Endometrium (tissue), 2 donors: ENCODE measurements around the gene WDR53.
A peak's percentile ranks its signal among the peaks of the same experiment; 100 is the strongest.
"Not testable (repeated sequence)": the region's sequence is repeated elsewhere in the genome, so short reads cannot be mapped to it uniquely, and the experiment has no call there.

ENCODE experiments used
- FAIRE-seq: peaks from 2 replicates; lab custom pipeline; 2012; peaks lifted over from hg19 to GRCh38; lab: Jason Lieb, UNC
- donor health status: control.
- donor health status: control.

WDR53 gene

DNA sequence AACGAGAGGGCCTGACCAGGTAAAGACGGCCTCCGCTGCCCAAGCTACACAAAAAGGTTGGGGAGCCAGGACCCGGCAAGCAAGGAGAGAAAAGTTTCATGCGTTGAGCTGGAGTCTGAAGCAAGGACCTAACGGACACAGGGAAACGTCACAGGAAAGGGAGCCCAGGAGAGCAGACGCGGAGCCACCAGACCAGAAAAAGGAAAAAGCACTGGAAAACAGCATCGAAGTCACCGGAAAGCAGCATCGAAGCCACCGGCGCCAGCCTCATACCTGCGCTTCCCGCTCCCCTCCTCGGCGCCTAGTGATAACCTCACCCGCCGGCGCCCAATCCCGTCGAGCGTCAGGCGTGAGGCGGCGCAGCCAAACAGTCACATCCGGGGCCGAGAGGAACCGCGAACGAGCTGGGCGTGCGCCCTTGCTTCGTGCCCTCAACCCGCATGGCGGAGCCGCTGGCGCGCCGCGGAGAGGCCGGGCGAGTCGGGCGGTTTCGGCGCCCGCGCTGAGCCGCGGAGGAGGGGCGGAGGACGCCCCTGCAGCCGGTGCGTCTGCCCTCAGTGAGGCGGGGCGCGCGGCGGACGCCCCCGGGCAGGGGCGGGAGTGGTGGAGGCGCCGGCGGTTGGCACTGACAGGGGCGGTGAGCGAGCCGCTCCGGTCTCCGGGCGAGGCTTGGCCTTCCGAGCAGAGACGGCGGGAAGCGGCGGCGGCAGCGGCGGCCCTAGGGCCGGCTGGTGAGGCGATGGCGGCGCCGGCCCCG, at the start of gene WDR53, which contains the start of gene FBXO45:
Gene WDR53, minus strand, starts transcription at position 309 of the 757 bp plus-strand sequence. CDS start 7,079 bp downstream, outside the sequence.
Gene FBXO45, plus strand, starts transcription at position 415 of the 757 bp plus-strand sequence. Its CDS starts 325 bp downstream, at position 740.
- no peak for FAIRE-seq

DNA sequence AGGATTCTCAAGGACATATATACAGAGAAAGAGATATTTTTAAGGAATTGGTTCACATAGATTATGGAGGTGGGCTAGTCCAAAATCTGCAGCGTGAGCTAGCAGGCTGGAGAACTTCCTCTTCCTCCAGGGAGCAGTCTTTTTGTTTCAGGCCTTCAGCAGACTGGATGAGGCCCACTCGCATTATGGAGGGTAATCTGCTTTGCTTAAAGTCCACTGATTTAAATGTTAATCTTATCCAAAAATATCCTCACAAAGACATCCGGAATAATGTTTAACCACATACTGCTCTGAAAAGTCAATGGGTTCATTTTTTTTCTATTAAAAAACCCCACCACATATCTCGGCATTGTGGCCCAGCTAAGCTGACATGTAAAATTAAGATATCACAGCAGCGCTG, 48.9 kb upstream of the WDR53 start:
- FAIRE-seq: no peak

DNA sequence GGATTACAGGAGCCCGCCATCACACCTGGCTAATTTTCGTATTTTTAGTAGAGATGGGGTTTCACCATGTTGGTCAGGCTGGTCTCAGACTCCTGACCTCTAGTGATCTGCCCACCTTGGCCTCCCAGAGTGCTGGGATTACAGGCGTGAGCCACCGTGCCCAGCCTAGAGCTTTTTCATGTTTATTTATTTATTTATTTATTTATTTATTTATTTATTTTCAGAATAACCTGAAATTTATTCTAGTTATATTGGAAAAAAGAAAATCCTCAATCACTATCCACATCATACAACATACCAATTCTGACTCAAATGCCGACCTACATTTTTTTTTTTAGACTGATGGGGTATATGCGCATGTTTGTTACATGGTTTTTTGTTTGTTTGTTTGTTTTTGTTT, 46.9 kb upstream of the WDR53 start:
- not testable (repeated sequence) for FAIRE-seq

DNA sequence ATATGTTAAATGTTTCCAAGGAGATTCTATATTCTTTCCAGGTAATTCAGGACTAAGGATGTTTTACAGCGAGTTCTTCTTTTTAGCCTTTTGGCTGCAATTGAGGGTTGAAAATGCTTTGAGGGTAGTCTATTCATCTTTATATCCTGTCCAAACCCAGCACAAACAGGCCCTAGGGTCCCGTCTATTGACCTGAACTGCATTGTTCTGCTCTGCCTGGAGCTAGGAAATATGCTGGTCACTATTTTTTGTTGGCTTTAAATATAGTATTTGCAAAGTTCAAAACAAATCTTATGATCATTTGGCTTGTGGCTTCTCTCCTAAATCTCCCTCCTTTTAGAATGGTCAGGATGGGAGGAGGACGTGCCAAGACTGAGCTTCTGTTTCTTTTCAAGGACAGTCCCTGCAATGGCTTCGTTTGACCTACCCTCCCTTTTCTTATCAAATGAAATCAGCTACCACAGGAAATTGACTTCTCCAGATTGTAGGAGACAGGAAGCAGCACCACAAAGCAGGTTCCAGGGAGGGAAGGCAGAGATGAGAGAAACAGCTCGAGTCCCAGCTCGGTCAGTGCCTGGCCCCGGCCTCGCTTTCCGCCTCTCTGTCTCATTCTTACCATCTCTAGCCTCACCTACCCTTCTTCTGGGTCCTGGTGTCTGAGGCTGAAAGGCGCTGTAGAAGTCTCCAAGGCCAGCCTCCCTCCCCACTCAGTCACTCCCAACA, 43.6 kb upstream of the WDR53 start:
- no peak for FAIRE-seq

DNA sequence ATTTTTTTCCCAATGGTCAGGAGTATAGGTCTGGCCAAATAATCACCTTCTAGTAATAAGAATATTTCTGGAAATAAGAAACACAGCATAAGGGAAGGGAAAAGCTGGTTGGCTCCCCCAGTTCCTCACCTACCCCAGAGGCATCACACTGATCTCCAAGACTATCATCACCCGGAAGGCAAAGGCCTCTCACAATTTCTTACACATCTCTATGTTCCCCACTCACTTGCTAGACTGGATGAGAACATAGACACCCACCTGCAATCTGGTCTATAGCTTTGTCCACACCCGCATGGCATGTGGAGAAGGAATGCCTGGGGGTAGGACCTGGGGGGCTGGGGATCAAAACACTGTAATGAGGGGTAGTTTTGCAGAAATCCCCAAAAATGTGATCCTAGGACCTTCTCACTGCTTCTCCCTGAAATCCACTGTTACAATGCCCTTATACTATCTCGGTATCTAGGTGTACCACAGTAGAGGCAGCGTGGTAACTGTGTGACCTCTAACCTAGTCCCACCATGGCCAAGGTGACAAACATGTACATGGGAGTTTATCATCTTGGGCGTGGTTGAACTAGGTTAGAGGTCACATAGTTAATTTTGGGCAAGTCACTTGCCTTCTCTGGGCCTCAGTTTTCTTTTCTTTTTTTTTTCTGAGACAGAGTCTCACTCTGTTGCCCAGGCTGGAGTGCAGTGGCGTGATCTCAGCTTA, 41.6 kb upstream of the WDR53 start:
- FAIRE-seq: no peak

DNA sequence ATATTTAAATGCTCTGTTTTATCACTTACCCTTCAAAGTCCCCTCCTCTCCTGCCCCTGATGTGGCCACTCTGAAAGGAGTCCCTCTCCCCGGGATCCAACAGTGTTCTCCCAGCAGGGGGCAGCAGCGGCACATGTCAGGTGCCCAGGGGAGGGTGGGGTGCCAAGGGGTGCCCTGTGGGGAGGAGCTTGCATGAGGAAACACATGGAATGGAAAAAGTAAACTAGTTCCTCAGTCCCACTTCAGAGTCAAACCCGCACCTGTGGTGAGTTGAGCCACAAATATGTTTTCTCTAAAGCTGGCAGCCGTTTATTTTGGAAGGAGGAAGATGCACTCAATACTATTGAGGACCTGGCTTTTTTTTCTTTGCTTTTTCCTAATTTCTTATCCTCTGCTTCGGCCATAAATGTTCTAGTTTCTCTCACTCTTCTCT, 41.0 kb upstream of the WDR53 start:
- FAIRE-seq: no peak

DNA sequence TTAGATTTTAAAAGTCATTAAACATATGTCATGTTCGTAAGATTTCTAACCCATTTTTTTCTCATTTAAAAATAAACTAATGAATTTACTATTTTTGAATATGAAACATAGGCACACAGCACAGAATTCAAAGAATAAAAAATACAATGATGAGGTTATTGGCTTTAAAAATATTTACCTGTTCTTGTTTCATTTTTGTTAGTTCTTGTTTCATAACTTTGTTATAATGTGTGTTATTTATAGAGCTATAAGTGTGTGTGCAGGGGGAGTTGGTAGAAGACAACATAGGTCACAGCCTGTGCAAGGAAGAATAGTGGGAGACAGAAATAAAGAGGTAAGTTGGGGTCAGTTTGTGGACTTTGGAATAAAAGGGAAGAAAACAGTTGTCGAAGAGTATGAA, 40.3 kb upstream of the WDR53 start:
- peak; percentile 12 for FAIRE-seq

DNA sequence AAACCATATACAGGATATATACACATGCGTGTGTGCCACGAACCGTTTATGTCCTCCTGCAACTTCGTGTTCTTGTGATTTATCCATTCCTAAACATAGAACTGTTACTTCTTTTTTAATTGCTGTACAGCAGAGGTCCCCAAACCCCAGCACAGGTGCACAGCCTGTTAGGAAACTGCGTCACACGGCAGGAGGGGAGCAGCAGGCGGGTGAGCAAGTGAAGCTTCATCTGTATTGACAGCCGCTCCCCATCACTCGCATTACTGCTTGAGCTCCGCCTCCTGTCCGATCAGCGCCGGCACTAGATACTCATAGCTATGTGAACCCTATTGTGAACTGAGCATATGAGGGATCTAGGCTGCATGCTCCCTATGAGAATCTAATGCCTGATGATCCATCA, 36.2 kb upstream of the WDR53 start:
- no peak for FAIRE-seq

DNA sequence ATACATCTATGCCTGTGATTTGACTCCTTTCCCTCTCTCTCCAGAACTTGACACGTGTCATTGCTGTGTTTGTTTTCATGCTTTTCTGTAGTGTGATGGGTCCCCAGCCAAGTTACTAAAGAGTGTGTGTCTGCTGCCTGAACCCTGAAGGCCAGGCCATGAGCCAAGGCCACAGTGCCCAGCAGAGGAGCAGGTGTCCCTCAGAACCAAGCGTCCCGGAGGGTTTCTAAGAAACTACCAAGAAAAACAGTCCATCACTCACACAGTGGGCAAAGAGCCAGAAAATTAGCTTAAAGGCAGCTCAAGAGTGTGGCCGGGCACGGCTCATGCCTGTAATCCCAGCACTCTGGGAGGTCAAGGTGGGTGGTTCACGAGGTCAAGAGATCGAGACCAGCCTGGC, 35.3 kb upstream of the WDR53 start:
- FAIRE-seq: no peak

DNA sequence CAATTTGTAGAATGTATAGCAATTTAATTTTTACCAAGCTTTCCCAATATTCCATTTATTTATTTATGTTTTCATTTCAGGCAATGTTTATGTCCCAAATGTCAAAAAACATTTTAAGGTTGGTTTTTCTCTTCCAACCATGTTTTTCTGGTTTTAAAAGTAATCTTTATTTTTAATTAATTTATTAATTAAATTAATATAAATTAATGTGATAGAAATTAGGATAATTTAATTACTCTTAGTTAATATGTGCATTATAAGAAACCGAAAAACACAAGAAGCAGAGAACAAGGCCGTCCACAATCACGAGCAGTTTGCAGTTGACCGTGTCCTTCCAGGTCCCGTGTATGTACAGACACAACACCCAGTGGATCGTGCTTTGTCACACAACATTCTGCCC, 34.3 kb upstream of the WDR53 start:
- no peak for FAIRE-seq

DNA sequence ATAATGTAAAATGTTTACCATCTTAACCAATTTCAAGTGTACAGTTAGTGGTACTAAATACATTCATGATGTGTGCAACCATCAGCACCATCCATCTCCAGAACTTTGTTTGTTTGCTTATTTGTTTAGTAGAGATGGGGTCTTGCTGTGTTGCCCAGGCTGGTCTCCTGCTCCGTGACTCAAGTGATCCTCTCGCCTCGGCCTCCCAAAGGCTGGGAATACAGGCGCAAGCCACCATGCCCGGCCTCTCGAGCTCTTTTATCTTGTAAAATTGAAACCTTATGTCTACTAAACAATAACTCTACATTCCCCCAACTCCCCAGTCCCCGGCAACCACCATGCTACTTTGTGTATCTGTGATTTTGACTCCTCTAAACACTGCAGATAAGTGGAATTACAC, 32.0 kb upstream of the WDR53 start:
- FAIRE-seq: no peak

DNA sequence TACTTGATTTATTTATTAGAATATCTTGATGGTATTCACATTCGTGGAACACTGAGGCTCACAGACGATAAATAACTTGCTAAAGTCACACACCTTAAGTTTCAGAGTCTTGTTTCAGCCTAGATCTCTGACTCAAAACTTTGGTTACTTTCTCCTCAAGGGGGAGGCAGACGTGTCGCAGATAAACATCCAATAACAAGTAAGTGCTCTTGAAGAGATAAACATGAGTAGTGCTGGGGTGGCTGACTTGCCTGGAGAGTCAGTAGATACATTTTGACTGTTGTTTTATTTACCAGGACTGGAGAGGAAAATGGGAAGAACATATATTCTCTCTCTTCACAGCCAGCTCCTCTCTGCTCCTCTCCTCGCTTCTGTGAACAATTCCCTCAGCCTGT, 31.4 kb upstream of the WDR53 start:
- FAIRE-seq: no peak

DNA sequence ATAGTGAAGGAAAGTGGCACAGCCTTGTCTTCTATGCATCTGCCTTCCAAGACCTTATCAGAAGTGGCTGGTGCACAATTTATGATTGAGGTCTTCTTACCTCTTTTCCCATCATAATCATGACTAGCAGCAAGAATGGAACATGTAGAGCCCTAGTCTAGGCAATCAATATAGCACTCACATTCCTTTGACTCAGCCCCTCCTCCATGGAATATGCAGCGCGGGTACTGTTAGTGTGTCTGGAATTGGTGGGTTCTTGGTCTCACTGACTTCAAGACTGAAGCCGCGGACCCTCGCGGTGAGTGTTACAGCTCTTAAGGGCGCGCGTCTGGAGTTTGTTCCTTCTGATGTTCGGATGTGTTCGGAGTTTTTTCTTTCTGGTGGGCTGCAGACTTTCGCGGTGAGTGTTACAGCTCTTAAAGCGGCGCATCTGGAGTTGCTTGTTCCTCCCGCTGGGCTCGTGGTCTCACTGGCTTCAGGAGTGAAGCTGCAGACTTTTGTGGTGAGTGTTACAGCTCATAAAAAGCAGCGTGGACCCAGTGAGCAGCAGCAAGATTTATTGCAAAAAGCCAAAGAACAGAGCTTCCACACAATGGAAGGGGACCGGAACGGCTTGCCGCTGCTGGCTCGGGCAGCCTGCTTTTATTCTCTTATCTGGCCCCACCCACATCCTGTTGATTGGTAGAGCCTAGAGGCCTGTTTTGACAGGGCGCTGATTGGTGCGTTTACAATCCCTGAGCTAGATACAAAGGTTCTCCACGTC, 29.8 kb upstream of the WDR53 start:
- not testable (repeated sequence) for FAIRE-seq

DNA sequence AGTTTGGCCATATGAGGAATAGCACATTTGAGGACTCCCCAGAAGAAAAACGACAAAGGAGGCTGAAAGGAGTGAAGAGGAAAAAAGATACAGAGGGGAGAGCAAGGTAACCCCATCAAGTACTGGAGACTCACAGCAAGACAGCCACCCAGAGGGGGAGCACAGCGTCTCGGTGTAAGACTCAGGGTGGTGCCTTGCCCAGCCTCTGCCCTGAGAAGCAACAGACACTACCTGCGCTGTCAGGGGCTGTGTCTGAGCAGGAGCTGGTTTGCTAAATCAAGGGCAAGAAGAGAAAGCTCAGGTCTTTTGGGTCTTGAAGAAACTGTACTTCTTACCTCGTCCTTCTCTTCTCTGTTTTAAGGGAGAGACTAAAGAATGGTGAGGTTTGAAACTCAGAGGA, 28.0 kb upstream of the WDR53 start:
- no peak for FAIRE-seq

DNA sequence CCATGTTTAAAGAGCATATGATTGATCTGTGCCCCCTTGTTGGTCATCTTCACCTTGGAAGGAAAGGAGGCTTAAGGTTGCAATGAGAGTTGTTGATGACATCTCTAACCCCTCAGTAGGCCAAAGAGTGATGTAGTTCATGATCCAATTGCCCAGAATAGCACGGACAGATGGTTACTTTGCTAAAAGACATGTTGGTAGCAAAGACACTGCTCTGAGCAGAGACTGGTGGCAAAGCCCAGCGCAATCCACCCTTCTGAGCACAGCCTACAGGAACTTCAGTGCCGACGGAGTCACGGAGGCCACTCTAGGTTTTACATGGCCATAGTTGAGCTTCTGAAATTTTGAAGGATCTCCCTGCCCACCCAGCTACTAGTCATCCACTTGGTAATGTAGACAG, 21.9 kb upstream of the WDR53 start:
- FAIRE-seq: no peak

DNA sequence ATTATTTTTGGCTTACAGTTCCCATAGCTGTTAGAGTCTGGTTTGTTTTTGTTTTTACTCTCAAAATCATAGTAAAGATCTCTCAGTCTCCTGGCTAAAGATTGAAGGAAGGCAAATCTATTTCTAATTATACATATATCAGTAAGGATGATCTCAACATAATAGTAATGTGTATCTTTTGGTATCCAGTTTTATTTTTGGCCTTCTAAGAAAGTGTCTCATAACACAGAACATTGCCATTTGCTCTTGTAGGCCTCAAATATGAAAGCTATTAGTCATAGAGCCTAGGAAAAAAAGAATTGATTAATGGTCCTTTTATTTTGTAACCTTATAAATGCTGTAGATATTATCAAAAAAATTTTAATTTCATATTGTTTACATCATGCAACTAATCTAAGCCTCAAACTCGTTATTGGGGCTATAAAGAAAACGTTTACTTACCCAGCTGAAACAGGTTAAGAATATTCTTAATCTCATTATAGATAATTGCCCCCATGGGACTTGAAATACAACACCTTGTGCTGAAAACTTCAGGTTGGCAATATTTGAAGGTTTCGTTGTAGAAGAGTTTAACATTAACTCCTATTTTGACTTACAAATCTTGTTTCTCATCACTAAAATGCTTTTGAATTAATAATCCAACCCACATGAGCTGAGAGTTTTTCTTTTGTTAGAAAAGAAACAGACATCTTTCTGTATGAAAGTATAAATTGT, 16.8 kb upstream of the WDR53 start:
- no peak for FAIRE-seq

DNA sequence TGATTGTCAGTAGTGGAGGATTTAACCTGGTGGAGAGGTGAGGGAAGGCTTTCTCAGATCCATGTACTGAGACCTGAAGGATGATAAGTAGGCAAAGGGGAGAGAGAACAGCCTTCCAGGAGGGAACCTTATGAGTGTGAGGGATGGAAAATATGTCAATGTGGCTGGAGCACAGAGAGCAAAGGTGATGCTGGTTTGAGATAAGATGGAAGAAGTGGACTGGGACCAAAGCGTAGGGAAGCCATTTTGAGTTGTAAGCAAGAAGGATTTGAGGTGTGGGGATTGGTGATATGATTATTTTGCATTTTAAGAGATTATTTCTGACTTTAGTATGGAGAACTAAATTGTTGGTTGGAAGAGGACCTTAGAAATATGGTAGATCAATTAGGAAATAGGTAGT, 4.0 kb upstream of the WDR53 start:
- FAIRE-seq: no peak

DNA sequence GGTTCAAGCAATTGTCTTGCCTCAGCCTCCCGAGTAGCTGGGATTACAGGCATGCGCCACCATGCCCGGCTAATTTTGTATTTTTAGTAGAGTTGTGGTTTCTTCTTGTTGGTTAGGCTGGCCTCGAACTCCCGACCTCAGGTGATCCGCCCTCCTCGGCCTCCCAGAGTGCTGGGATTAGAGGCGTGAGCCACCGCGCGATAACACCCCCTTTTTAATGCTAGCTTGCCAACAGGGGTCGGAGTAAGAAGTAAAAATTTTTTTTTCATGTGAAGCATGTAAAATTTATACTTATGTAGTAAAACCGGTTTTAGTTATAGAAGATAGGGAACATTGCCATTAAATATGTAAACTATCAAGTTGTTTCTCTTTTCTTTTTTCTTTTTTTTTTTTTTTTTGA, 2.0 kb upstream of the WDR53 start:
- FAIRE-seq: not testable (repeated sequence)

DNA sequence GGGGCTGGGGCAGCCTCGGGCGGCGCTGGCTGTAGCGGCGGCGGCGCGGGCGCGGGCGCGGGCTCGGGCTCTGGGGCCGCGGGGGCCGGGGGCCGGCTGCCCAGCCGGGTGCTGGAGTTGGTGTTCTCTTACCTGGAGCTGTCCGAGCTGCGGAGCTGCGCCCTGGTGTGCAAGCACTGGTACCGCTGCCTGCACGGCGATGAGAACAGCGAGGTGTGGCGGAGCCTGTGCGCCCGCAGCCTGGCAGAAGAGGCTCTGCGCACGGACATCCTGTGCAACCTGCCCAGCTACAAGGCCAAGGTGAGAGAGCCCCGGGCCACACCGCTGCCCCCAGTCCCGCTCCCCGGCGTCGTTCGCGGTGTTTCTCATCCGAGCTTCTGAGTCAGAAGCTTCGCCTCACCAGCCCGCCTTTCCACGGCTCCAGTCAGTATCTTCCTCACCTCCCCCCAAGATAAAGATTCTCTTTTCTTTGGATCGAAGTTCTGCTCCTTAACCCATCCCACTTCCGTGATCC, 706 bp upstream of the WDR53 start:
- no peak for FAIRE-seq

DNA sequence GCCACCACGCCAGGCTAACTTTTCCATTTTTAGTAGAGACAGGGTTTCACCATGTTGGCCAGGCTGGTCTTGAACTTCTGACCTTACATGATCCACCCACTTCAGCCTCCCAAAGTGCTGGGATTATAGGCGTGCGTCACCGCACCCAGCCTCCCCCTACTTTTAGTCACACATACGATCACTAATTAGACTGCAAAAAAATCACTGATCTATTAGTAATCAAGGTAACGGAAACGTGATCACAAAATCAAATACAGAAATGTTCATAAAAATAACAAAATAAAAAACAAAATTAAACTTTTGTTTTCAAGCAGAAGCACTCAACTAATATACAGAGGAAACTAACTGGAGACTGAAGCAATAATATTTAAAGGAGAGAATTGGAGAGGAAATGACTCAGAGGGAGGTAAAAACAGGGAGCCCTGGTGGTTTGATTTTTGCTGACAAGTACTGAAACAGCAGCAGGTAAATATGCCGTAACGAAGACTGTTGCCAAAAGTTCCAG, 4.6 kb downstream of the WDR53 start:
- no peak for FAIRE-seq

DNA sequence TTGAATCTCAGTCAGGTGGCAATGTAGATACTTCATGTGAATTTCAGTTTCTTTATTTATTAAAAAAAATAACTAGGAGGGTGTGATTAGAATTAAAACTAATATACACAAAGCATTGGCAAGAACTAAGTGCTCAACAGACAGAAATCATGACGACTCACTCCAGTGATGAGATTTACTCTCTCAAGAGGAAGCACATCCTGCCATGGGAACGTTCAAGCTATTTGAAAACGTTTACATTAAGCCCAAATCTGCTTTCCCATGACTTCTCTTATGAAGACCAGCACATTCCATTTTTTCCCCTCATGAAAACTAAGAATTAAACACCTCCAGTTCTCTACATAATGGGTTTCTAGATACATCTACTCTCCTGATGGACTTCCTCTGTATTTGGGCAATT, 8.5 kb downstream of the WDR53 start:
- no peak for FAIRE-seq
